HuH-7.5 (cell line): Measurements from ENCODE around the gene NGF.
"Not testable (repeated sequence)": the region's sequence is repeated elsewhere in the genome, so short reads cannot be mapped to it uniquely, and the experiment has no call there.

Experiments used
- DNase-seq: peaks from one replicate; pipeline ENCODE4 v3.0.0; 2011; ENCODE audit warnings: low spot score

Gene NGF

GRCh38 chr1:115310581-115311473, 27.2 kb downstream of the NGF start:
- no peak for DNase-seq

GRCh38 chr1:115309504-115309903, 28.5 kb downstream of the NGF start:
- DNase-seq = not testable (repeated sequence)

- no peak for DNase-seq
Observed at GRCh38 chr1:115308969-115309368, 29.1 kb downstream of the NGF start.

GRCh38 chr1:115307661-115308060, 30.4 kb downstream of the NGF start:
- no peak for DNase-seq

- no peak for DNase-seq
Observed at GRCh38 chr1:115306146-115306545, 31.9 kb downstream of the NGF start.

- no peak for DNase-seq
Observed at GRCh38 chr1:115303364-115303763, 34.7 kb downstream of the NGF start.

GRCh38 chr1:115302390-115302961, 35.6 kb downstream of the NGF start:
- DNase-seq = no peak

GRCh38 chr1:115301438-115302020, 36.5 kb downstream of the NGF start:
- no peak for DNase-seq

GRCh38 chr1:115300087-115300876, 37.8 kb downstream of the NGF start:
- DNase-seq = no peak

- no peak for DNase-seq
Observed at GRCh38 chr1:115299266-115299665, 38.8 kb downstream of the NGF start.

- no peak for DNase-seq
Observed at GRCh38 chr1:115296981-115297380, 41.1 kb downstream of the NGF start.

- DNase-seq = no peak
Observed at GRCh38 chr1:115295904-115296696, 41.9 kb downstream of the NGF start.

GRCh38 chr1:115293899-115294298, 44.1 kb downstream of the NGF start:
- DNase-seq = no peak

- no peak for DNase-seq
Observed at GRCh38 chr1:115293006-115293405, 45.0 kb downstream of the NGF start.

- no peak for DNase-seq
Observed at GRCh38 chr1:115291741-115292140, 46.3 kb downstream of the NGF start.

GRCh38 chr1:115289940-115290339, 48.1 kb downstream of the NGF start:
- no peak for DNase-seq

GRCh38 chr1:115288591-115289198, 49.4 kb downstream of the NGF start:
- DNase-seq = no peak

- DNase-seq = no peak
Observed at GRCh38 chr1:115286431-115287205, 51.4 kb downstream of the NGF start.

- no peak for DNase-seq
Observed at GRCh38 chr1:115284209-115284608, 53.8 kb downstream of the NGF start.

- no peak for DNase-seq
Observed at GRCh38 chr1:115283681-115284146, 54.3 kb downstream of the NGF start.
